ENCODE measurements around the gene TACC3. TPM values are rescaled to one million over a fixed set of nuclear protein-coding genes. Genes with fewer than 3 reads are reported as not detected.

TACC3 gene
- total RNA-seq, 2 experiments from 2014 or later = 139 to 144 TPM

DNA sequence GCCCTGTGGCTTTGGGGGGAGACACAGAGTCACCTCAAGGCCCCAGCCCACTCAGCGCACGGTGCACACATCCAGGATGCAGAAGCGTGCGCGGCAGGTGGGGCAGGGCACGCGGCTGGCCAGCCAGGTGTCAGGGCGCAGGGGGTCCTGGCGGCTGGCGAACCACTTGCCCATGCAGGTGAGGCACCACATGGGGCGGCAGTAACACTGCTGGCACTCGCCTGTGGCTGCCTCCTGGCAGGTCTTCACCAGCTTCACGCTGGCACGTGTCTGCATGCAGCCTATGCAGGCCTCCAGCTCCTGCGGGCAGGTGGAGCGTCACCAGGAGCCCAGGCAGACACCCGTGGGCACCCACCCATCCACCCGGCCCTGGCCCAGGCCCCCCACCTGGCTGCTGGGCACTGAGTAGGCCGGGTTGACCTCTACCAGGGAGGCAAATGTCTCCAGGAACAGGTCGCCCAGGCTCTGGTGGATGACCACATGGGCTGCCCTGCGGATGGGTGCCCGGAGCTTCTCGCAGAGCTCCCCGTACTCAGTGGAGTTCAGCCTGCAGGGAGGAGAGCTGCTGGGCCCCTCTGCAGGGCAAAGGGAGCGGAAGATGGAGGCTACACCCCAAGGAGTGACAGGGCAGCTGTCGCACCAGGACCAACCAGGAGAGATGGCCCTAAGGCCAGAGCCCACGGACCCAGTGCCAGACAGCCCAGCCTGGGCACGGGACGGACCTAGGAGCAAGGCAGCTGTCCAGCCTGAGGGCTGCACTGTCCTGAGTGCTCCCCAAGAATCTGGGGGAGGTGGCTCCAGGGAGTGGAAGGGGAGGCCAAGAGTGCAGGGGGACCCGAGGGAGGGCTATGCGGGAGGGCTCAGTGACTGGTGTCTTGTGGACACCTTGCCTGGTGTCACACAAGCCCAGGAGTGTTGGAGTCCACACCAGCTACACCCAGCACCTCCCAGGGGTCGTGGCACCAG is 3.9 kb upstream of the TACC3 start:
- POLR2A ChIA-PET = interaction anchor here (0.7 kb wide), 1 partner anchor 24 kb away, joined by 3 read pairs; no protein-coding TSS in a partner anchor
- CTCF ChIA-PET = interaction anchor here (2.2 kb wide), 1 partner anchor 13 kb away, joined by 7 read pairs; no protein-coding TSS in a partner anchor

DNA sequence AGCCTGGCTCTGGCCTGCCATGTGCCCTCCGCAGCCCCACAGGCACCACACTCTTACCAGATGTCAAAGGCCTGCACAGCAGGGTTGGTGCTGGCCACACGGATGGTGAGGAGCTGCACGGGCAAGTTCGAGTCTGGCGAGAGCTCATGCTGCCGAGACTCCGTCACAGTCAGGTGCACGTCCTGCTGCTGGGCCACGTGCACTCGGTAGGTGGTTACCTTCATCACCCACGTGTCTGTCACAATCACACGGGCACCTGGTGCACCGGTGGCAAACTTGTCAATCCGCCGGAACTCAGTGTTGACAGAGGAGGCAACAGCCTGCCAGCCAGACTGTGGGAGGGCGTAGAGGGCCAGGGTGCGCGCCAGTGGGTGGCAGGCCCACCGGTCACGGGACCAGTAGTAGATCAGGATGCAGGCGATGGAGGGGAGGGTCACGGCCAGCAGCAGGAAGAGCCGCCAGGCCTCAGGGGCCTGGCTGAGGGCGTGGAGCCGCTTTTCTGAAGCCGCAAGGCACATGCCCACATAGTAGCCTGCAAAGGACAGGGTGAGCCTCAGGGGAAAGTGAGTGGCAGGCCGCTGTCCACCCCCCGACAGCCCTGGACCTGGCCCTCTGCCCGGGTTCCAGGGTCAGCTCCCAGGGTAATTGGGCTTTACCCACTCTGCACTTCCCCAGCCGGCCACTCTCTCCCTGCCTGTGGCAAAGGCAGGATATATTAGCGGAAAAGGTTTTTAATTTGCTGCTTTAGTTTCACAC is 3.0 kb upstream of the TACC3 start:
- POLR2A ChIA-PET = interaction anchor here (0.6 to 0.7 kb wide), 2 partner anchors 25 to 49 kb away, joined by 3 read pairs; no protein-coding TSS in a partner anchor
- CTCF ChIA-PET = interaction anchor here (2.2 kb wide), 1 partner anchor 12 kb away, joined by 7 read pairs; no protein-coding TSS in a partner anchor

DNA sequence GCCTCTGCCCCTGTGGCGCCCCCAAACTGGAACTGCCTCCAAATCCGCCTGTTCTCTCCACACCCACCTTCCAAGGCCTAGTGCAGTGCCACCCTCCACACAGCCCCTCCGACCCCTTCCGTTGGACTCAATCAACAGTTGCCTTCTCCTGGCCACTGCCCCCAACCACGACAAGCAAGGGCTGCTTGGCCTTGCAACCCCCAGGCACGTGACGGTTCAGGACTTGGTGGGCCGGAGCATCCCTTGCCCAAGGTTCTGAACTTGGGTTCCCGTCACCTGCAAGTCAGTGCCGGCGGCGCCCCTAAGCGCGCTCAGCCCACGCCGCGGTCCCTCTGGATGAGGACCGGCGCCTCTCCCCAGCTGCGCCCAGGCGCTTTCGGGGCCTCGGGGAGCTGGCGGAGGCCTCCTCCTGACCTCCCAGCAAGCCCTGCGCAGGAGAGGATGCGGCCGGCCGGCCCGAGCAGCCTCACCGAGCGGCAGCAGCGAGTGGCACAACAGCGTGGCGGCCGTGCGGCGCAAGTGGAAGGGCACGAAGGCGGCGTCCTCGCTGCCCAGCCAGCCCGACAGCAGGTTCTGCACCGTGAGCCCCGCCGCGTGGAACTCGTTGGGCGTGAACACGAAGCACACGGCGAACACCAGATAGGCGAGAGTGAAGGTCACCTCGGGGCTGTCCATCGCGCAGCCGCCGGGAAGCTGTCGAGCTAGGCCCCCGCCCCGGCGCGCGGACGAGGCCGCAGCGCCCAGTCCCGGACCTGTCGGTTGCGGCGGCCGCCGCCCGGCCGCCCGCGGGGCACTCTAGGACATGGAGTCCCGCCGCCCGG is 948 bp upstream of the TACC3 start:
- CTCF ChIA-PET = interaction anchor here (1.3 to 6.0 kb wide), 2 partner anchors 9 to 26 kb away, joined by 4 to 37 read pairs; partner anchors contain the start of gene SLBP
- POLR2A ChIA-PET = interaction anchor here (0.6 to 1.6 kb wide), 6 partner anchors 8 to 751 kb away, joined by 3 to 11 read pairs (median 6); partner anchors contain the start of genes LETM1, NSD2, SLBP and UVSSA

DNA sequence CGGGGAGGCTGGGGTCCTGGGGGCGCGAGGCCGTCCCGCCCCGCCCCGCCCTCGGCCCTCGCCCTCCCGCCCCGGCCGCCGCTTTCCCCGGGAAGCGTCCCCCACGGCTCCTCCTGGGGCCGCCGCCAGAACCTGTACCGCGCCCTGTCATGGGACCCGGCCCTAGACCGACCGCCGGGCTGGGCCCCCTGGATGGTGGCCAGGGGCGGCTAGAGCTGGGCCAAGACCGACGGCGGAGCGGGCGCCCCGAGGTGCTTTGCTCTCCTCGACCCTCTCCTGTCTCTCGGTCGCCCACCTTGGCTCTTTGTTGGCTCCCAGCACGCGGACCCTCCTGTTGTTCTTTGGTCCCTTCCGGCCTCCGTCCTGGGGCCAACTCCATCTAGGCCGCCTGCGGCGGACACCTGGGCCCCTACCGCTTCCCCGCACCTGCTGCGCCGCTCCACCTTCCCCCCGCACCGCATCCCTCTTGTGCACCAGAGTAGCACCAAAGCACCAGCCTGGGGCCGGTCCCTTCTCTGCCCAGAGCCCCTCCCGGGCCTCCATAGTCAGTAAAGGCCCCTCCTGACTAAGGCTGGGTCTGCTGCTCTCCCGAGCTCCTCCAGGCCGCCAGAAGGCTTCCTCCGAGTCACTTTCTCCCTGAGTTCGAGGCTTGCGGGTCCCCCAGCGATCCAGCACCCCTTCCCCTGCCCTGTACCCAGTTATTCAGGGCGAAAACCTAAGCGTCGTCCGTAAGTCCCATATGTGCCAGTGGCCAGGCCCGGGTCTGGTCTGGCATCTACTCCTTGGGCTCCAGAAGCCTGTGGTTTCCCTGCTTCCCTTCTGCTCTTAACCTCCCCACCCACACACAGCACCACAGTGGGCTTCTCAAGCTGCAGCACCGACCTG is 587 bp downstream of the TACC3 start:
- ChIA-PET POLR2A (interaction anchor here (0.8 to 1.6 kb wide), 7 partner anchors 9 to 374 kb away, joined by 3 to 11 read pairs (median 4); partner anchors contain the start of genes NSD2, SLBP and UVSSA), CTCF (interaction anchor here (1.0 to 6.0 kb wide), 5 partner anchors 9 to 28 kb away, joined by 3 to 37 read pairs (median 4); partner anchors contain the start of gene SLBP)

DNA sequence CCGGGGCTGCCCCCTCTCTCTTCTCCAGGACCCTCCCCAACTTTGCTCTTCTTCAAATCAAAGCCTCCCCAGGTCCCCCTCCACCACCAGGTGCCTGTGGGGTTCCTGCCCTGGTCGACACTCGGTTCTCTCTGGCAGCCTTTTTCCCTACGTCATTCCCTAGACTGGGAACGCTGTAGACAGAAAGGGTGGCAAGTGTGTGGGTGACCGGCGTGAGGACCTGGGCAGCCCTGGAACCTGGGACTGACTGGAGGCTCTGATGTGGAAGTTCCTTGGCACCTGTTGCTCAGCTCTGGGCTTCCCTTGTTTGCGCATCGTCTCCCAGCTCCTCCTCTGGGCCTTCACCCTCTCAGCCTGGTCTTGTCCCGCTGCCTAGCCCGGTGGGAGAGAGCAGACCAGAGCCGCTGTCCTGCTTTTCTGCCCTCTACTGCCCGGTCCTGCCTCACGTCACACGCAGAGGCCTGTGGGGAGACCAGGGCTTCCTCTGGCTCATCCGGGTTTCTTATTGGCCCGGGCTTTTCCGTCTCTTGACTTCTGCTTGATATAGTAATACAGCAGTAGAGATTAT is 1.3 kb downstream of the TACC3 start:
- ChIA-PET CTCF (interaction anchor here (1.1 to 6.0 kb wide), 4 partner anchors 10 to 28 kb away, joined by 3 to 37 read pairs (median 14); partner anchors contain the start of gene SLBP), POLR2A (interaction anchor here (0.8 to 1.3 kb wide), 4 partner anchors 11 to 29 kb away, joined by 3 to 5 read pairs (median 4); partner anchors contain the start of gene SLBP)

DNA sequence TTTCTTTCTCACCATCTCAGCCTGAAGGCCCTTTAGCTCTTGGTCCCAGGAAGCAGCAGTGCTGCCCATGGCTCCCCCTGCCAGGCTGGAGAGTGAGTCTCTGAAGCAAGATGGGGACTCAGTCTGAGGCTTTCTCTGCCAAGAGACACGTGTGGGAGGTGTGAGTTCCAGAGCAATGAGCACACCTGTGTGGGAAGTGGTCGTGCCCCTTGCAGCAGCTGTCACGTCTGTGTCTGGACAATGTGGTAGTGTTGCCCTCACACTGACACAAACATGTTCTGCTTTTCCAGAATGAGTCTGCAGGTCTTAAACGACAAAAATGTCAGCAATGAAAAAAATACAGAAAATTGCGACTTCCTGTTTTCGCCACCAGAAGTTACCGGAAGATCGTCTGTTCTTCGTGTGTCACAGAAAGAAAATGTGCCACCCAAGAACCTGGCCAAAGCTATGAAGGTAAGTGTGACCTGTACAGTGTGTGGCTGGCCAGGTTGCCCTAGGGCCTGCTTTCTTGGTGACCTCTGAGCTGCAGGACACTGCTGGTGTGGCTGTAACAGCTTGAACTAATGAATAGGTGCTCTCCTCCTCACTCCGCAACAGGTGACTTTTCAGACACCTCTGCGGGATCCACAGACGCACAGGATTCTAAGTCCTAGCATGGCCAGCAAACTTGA is 1.9 kb downstream of the TACC3 start:
- CTCF ChIA-PET = interaction anchor here (1.1 to 6.0 kb wide), 5 partner anchors 11 to 35 kb away, joined by 3 to 37 read pairs (median 5); partner anchors contain the start of gene SLBP
- POLR2A ChIA-PET = interaction anchor here (1.3 kb wide), 4 partner anchors 11 to 30 kb away, joined by 3 to 4 read pairs (median 4); partner anchors contain the start of gene SLBP

DNA sequence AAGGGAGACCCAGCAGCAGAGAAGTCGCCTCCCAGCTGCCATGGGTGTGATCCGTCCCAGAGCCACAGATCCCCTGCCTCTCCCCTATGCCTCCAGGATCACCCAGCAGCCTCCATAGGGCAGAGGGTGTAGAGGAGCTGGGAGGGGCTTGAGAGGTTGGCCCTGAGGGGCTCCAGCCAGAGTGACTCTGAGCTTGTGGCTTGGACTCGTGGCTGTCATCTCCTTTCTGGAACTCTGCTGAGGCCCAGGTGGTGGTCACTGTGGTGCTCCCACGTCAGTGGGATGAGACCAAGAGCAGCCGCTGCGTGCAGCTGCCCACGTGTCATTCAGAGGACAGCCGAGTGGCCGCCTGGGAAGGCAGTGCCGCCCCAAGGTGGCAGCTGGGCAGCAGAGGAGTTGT is 4.2 kb downstream of the TACC3 start:
- CTCF ChIA-PET = interaction anchor here (0.6 to 5.4 kb wide), 7 partner anchors 8 to 34 kb away, joined by 3 to 26 read pairs (median 6); partner anchors contain the start of gene SLBP
- POLR2A ChIA-PET = no interaction called here

DNA sequence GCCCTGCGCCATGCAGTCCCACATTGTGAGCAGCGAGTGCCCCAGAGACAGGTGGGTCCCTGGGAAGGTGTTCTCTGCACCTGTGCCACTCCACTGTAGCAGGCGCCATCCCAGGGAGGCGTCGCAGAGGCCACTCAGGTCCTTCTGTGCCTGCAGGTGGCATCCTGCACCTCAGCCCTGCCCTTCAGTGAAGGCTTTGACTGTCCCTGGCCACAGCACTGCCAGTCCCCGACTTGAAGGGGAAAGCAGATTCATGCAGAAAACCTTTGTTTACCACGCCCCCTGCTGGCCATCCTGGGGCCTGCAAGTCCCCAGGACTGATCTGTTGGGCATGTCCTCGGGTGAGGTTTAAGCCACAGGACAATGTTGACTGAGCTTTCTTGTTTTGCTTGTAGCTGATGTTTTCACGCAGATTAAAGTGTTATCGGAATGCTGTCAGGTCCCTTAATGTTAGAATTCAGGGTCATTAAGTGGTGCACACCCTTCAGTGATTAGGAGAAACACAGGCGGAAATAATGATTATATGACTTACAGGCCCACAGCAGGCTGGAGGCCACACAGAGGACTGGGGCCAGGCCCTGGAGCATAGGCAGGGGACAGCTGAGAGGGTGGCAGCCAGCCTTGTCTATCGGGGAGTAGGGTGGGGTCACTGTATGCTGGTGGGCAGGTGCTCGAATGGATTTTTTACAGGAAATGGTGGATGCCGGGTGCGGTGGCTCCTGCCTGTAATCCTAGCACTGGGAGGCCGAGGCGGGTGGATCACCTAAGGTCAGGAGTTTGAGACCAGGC is 5.0 kb downstream of the TACC3 start:
- POLR2A ChIA-PET = interaction anchor here (0.6 kb wide), 1 partner anchor 122 kb away, joined by 4 read pairs; no protein-coding TSS in a partner anchor
- CTCF ChIA-PET = interaction anchor here (0.5 to 5.4 kb wide), 12 partner anchors 14 to 968 kb away, joined by 3 to 26 read pairs (median 4); partner anchors contain the start of gene SLBP

DNA sequence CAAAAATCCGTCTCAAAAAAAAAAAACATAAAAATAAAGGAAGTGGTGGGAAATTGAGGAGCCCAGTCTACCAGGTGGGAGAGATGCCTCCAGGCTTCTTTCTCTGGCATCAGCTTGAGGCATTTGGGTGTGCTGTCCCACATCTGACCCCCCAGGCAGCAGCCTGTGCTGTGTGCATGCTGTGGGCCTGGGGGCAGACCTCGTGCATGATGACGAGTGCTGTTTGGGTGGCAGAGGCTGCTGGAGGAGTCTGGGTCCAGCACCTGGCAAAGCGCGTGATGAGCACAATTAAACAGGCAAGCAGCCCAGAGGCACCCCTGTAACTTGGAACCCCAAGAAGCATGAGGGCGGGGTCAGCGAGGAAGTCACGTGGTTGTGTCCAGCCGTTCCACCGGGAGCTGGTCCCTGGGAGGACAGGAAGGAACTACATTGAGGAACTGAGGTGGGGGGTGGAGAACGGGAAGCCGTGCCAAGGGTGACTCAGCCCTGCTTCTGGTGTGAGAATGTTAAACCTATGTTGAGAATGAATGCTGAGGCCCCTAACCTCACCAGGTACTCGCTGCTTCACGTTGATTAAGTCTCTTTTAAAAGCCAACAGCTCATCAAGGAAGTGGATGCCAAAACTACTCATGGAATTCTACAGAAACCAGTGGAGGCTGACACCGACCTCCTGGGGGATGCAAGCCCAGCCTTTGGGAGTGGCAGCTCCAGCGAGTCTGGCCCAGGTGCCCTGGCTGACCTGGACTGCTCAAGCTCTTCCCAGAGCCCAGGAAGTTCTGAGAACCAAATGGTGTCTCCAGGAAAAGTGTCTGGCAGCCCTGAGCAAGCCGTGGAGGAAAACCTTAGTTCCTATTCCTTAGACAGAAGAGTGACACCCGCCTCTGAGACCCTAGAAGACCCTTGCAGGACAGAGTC is 6.1 kb downstream of the TACC3 start:
- CTCF ChIA-PET = interaction anchor here (0.5 to 5.4 kb wide), 10 partner anchors 13 to 969 kb away, joined by 3 to 26 read pairs (median 4); partner anchors contain the start of gene SLBP
- POLR2A ChIA-PET = no interaction called here

DNA sequence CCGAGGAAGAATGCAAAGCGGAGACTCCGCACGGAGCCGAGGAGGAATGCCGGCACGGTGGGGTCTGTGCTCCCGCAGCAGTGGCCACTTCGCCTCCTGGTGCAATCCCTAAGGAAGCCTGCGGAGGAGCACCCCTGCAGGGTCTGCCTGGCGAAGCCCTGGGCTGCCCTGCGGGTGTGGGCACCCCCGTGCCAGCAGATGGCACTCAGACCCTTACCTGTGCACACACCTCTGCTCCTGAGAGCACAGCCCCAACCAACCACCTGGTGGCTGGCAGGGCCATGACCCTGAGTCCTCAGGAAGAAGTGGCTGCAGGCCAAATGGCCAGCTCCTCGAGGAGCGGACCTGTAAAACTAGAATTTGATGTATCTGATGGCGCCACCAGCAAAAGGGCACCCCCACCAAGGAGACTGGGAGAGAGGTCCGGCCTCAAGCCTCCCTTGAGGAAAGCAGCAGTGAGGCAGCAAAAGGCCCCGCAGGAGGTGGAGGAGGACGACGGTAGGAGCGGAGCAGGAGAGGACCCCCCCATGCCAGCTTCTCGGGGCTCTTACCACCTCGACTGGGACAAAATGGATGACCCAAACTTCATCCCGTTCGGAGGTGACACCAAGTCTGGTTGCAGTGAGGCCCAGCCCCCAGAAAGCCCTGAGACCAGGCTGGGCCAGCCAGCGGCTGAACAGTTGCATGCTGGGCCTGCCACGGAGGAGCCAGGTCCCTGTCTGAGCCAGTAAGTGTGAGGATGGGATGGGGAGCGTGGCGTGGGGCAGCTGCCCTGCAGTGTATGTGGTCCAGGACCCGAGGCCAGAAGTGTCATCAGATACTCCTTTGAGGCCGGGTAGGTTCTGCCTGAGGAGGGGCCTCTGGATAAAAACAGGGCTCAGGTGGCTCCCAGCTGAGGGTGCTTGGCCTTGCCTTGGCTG is 7.0 kb downstream of the TACC3 start:
- ChIA-PET CTCF (interaction anchor here (2.6 to 3.1 kb wide), 2 partner anchors 20 to 35 kb away, joined by 5 to 26 read pairs; no protein-coding TSS in a partner anchor), POLR2A (no interaction called here)

DNA sequence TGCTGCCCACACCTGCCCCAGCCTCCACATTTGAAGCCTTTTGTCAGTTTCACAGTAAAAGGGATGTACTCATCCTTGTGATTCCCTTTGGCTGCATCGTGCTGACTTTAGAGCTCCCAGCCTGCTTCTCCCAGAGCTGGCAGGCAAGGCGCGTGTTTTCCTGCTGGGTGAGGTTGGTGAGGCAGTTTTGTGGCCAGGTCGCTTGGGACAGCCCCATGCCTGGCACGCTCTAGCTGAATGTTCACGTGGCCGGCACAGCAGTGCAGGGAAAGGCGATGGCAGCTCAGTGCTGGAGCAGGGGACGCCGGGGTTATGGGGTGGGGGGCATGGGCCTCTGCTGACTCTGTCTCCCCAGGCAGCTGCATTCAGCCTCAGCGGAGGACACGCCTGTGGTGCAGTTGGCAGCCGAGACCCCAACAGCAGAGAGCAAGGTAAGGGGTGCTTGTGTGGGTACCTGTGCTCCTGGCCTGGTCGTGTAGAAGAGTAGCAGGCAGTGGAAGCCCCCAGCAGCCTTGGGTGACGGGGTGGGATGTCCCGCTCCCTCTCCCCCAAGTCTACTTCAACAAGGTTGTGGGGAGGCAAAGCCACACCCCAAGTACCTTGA is 9.3 kb downstream of the TACC3 start:
- ChIA-PET CTCF (interaction anchor here (0.9 to 2.9 kb wide), 5 partner anchors 12 to 39 kb away, joined by 3 to 14 read pairs (median 7); no protein-coding TSS in a partner anchor), POLR2A (interaction anchor here (0.9 kb wide), 1 partner anchor 37 kb away, joined by 3 read pairs; no protein-coding TSS in a partner anchor)

DNA sequence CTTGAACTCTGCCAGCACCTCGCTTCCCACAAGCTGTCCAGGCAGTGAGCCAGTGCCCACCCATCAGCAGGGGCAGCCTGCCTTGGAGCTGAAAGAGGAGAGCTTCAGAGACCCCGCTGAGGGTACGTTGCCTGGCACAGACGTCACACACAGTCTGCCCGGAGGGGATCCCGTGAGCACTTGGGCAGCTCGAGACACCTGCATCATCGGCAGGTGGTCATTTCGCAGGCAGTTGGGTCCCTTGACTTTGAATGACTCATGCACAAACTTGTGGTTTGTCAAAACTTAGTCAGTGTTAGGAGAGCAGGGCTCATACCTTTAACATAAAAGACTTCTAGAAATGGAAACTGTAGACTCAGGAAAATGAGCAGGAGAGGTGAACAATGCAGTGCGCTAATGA is 9.9 kb downstream of the TACC3 start:
- POLR2A ChIA-PET = no interaction called here
- CTCF ChIA-PET = interaction anchor here (1.9 to 2.9 kb wide), 3 partner anchors 17 to 40 kb away, joined by 7 to 14 read pairs (median 13); no protein-coding TSS in a partner anchor

DNA sequence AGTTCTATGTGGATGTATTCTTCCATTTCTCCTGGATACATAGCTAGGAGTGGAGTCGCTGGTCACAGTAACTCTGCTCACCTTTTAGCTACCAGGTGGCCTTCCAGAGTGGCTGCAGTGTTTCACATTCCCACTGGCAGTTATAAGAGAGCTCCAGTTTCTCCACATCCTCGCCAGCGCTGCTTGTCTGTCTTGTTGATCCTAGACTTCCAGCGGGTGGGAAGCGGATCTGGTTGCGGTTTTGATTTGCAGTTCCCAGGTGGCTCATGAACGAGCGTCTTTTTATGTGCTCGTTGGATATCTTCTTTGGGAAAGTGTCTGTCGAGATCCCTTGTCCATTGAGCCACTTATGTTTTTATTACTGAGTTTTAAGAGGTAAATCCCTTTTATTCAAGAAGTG is 11.6 kb downstream of the TACC3 start:
- ChIA-PET CTCF (interaction anchor here (1.1 to 1.5 kb wide), 3 partner anchors 11 to 39 kb away, joined by 3 read pairs; no protein-coding TSS in a partner anchor), POLR2A (no interaction called here)

All from activated CD8-positive, alpha-beta memory T cell treated with anti-CD3 and anti-CD28 coated beads for 36 hours (primary cell).